HL-60 (cell line): Measurements from ENCODE around the gene LRRD1.

Source experiments
- POLR2AphosphoS5 ChIP-seq: IDR thresholded peaks from 2 replicates; pipeline ENCODE4 v1.6.1; 2012; ENCODE audit warnings: low read depth
- REST ChIP-seq: IDR thresholded peaks from 2 replicates; pipeline ENCODE4 v1.6.1; 2012; ENCODE audit warnings: low read depth; ENCODE audit not compliant: insufficient replicate concordance
- SPI1 ChIP-seq: IDR thresholded peaks from 2 replicates; pipeline ENCODE4 v1.6.1; 2012; ENCODE audit warnings: low read depth, mild to moderate bottlenecking, borderline replicate concordance
- TF ChIP-seq, protein P1 (sequence below): IDR thresholded peaks from one replicate; pipeline ENCODE4 v1.5.1; 2011; ENCODE audit warnings: low read length, control low read depth, inconsistent platforms; ENCODE audit not compliant: insufficient read depth

GRCh38 chr7:92192326-92192725, 13.4 kb upstream of the LRRD1 start:
- TF ChIP-seq, protein P1, sequence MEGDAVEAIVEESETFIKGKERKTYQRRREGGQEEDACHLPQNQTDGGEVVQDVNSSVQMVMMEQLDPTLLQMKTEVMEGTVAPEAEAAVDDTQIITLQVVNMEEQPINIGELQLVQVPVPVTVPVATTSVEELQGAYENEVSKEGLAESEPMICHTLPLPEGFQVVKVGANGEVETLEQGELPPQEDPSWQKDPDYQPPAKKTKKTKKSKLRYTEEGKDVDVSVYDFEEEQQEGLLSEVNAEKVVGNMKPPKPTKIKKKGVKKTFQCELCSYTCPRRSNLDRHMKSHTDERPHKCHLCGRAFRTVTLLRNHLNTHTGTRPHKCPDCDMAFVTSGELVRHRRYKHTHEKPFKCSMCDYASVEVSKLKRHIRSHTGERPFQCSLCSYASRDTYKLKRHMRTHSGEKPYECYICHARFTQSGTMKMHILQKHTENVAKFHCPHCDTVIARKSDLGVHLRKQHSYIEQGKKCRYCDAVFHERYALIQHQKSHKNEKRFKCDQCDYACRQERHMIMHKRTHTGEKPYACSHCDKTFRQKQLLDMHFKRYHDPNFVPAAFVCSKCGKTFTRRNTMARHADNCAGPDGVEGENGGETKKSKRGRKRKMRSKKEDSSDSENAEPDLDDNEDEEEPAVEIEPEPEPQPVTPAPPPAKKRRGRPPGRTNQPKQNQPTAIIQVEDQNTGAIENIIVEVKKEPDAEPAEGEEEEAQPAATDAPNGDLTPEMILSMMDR: no peak
- TF ChIP-seq POLR2AphosphoS5 (no peak), SPI1 (no peak), REST (no peak)
